Measurements from ENCODE around the gene SLC41A1. TPM values are rescaled to one million over a fixed set of nuclear protein-coding genes. Genes with fewer than 3 reads are reported as not detected.

Gene SLC41A1
- total and polyA plus RNA-seq, 2 experiments from 2014 or later = 11.8 to 30.0 TPM

DNA sequence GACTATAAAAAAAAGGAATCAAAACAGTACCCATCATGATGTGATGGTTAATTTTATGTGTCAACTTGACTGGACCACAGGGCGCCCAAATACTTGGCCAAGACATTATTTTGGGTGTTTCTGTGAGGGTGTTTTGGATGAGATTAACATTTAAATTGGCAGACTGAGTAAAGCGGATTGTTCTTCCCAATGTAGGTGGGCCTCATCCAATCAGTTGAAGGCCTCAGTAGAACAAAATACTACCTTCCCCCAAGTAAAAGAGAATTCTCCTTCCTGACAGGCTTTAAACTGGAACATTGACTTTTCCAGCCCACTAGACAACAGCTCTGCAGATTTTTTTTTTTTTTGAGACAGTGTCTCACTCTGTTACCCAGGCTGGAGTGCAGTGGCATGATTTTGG is 48.4 kb downstream of the SLC41A1 start (continued):
- TF ChIP-seq, protein P1, sequence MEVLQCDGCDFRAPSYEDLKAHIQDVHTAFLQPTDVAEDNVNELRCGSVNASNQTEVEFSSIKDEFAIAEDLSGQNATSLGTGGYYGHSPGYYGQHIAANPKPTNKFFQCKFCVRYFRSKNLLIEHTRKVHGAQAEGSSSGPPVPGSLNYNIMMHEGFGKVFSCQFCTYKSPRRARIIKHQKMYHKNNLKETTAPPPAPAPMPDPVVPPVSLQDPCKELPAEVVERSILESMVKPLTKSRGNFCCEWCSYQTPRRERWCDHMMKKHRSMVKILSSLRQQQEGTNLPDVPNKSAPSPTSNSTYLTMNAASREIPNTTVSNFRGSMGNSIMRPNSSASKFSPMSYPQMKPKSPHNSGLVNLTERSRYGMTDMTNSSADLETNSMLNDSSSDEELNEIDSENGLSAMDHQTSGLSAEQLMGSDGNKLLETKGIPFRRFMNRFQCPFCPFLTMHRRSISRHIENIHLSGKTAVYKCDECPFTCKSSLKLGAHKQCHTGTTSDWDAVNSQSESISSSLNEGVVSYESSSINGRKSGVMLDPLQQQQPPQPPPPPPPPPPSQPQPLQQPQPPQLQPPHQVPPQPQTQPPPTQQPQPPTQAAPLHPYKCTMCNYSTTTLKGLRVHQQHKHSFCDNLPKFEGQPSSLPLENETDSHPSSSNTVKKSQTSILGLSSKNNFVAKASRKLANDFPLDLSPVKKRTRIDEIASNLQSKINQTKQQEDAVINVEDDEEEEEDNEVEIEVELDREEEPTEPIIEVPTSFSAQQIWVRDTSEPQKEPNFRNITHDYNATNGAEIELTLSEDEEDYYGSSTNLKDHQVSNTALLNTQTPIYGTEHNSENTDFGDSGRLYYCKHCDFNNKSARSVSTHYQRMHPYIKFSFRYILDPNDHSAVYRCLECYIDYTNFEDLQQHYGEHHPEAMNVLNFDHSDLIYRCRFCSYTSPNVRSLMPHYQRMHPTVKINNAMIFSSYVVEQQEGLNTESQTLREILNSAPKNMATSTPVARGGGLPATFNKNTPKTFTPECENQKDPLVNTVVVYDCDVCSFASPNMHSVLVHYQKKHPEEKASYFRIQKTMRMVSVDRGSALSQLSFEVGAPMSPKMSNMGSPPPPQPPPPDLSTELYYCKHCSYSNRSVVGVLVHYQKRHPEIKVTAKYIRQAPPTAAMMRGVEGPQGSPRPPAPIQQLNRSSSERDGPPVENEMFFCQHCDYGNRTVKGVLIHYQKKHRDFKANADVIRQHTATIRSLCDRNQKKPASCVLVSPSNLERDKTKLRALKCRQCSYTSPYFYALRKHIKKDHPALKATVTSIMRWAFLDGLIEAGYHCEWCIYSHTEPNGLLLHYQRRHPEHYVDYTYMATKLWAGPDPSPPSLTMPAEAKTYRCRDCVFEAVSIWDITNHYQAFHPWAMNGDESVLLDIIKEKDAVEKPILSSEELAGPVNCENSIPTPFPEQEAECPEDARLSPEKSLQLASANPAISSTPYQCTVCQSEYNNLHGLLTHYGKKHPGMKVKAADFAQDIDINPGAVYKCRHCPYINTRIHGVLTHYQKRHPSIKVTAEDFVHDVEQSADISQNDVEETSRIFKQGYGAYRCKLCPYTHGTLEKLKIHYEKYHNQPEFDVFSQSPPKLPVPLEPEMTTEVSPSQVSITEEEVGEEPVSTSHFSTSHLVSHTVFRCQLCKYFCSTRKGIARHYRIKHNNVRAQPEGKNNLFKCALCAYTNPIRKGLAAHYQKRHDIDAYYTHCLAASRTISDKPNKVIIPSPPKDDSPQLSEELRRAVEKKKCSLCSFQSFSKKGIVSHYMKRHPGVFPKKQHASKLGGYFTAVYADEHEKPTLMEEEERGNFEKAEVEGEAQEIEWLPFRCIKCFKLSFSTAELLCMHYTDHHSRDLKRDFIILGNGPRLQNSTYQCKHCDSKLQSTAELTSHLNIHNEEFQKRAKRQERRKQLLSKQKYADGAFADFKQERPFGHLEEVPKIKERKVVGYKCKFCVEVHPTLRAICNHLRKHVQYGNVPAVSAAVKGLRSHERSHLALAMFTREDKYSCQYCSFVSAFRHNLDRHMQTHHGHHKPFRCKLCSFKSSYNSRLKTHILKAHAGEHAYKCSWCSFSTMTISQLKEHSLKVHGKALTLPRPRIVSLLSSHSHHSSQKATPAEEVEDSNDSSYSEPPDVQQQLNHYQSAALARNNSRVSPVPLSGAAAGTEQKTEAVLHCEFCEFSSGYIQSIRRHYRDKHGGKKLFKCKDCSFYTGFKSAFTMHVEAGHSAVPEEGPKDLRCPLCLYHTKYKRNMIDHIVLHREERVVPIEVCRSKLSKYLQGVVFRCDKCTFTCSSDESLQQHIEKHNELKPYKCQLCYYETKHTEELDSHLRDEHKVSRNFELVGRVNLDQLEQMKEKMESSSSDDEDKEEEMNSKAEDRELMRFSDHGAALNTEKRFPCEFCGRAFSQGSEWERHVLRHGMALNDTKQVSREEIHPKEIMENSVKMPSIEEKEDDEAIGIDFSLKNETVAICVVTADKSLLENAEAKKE (CRISPR knock-in tag; IDR thresholded peaks at IDR 0.05) = no peak
- TF ChIP-seq ETS1 (IDR thresholded peaks at IDR 0.05) (no peak), CTCF (conservative IDR thresholded peaks at IDR 0.05; ENCODE audit: low read depth in 2 of 2) (no peak), STAT1 (IDR thresholded peaks at IDR 0.05; ENCODE audit: unreplicated experiment) (no peak), JUNB (IDR thresholded peaks at IDR 0.05; ENCODE audit: unreplicated experiment) (no peak), EZH2phosphoT487 (IDR thresholded peaks at IDR 0.05; ENCODE audit: unreplicated experiment) (no peak)

DNA sequence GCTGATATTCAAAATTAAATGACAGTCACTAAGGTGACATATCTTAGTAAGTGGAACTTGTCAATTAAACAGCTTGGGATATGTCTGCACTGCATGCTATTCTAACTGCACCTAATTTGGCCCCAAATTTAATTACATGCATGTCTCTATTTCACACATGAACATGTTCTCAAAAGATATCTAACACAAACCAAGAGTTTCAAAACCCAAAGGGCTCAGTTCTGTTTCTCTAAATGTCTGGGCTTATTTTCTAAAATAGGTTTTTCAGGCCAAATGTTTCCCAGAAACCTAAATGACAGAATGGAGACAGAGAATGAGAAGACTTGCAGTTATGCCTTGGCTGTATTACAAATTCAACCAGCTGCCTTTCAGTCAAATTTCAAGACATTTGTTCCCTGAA is 49.0 kb downstream of the SLC41A1 start:
- Histone ChIP-seq H3K36me3 (ENCODE audit: insufficient read depth) (no peaks in the 10 kb centered on the region), H3K4me2 (no peak overlapping the region), H3K27ac (ENCODE audit: low read depth) (no peak overlapping the region), H4K20me1 (replicated peaks; ENCODE audit: insufficient read depth) (no peaks in the 10 kb centered on the region), H3K27me3 (ENCODE audit: insufficient read depth) (no peaks in the 10 kb centered on the region), H3K79me2 (replicated peaks; ENCODE audit: insufficient read depth) (no peaks in the 10 kb centered on the region), H3K4me1 (ENCODE audit: insufficient read depth) (no peaks in the 10 kb centered on the region), H3F3A (replicated peaks; ENCODE audit: low read depth) (no peaks in the 10 kb centered on the region), H3K4me3 (no peak overlapping the region), H2AFZ (no peak overlapping the region), H3K9me2 (ENCODE audit: insufficient read depth) (no peaks in the 10 kb centered on the region)
- ATAC-seq = no peak
- Mint-ChIP-seq H3K9me3 (no peaks in the 10 kb centered on the region), H3K4me1 (no peaks in the 10 kb centered on the region), H3K4me3 (no peak overlapping the region), H3K27ac (no peak overlapping the region), H3K36me3 (ENCODE audit: low read depth) (no peaks in the 10 kb centered on the region), H3K27me3 (ENCODE audit: insufficient read depth, low read depth, poor library complexity) (peaks cover 5% of the 10 kb centered on the region)
- DNase-seq (ENCODE audit: low spot score) = no peak
- no peak for TF ChIP-seq ZNF331 (CRISPR knock-in tag; IDR thresholded peaks at IDR 0.05; ENCODE audit: low read depth)
- no peak for TF ChIP-seq POLR2AphosphoS5 (IDR thresholded peaks at IDR 0.05; ENCODE audit: low read depth)
- TF ChIP-seq EZH2phosphoT487 (IDR thresholded peaks at IDR 0.05; ENCODE audit: unreplicated experiment) = no peak
